SK-N-SH (cell line): ENCODE measurements around the gene LIMS2. TPM values are rescaled to one million over a fixed set of nuclear protein-coding genes. Genes with fewer than 3 reads are reported as not detected.

ENCODE experiments used
- CTCF ChIA-PET: fragments of 300-600, 350-600 bp; formaldehyde crosslinking; extraction: SDS; loops from one replicate; lab custom pipeline; 2021; lab: Yijun Ruan, JAX
- POLR2A ChIA-PET: fragments of 350-600 bp; sonication (Branson Sonifier 250); formaldehyde crosslinking; extraction: SDS; loops from one replicate; lab custom pipeline; 2020; ENCODE audit warnings: antibody characterized with exemption, inconsistent platforms; lab: Yijun Ruan, JAX
- DNase-seq: peaks from one replicate; pipeline ENCODE4 v3.0.0; 2012
- H2AFZ ChIP-seq: fragments of 200-600 bp; sonication (generic); 2 replicates; pipeline ENCODE4 v1.8.1; 2016; ENCODE audit warnings: antibody characterized with exemption, mild to moderate bottlenecking, low read depth
- H3F3A ChIP-seq: fragments of 200-600 bp; sonication (generic); replicated peaks from 2 replicates; pipeline ENCODE3; 2016; ENCODE audit warnings: antibody characterized with exemption, mild to moderate bottlenecking; ENCODE audit not compliant: insufficient read depth
- H3K27ac ChIP-seq, 2 experiments: fragments of 200-500 bp in 1 of 2; fragments of 200-600 bp in 1 of 2; sonication (Bioruptor generic) in 1 of 2; sonication (generic), shearing (Covaris generic) in 1 of 2; 2 replicates each; pipeline versions ENCODE4 v1.5.1 to v1.6.1; 2014 to 2016; ENCODE audit warnings: low read depth in 2 of 2, inconsistent platforms in 1 of 2, low read length in 1 of 2, mild to moderate bottlenecking in 1 of 2, mixed read lengths in 1 of 2
- H3K27me3 ChIP-seq: fragments of 200-600 bp; sonication (generic), shearing (Covaris generic); 2 replicates; pipeline ENCODE4 v1.6.1; 2016; ENCODE audit warnings: mixed run types; ENCODE audit not compliant: insufficient read depth
- H3K36me3 ChIP-seq, 2 experiments: fragments of 200-500 bp in 1 of 2; fragments of 200-600 bp in 1 of 2; sonication (Bioruptor generic) in 1 of 2; sonication (generic) in 1 of 2; replicated peaks in 1 of 2; 2 replicates each; pipeline versions ENCODE3 to v1.5.1; 2014 to 2016; ENCODE audit warnings: low read length in 1 of 2, mild to moderate bottlenecking in 1 of 2; ENCODE audit not compliant: insufficient read depth in 2 of 2, control insufficient read depth in 1 of 2
- H3K4me1 ChIP-seq, 2 experiments: fragments of 200-500 bp in 1 of 2; fragments of 200-600 bp in 1 of 2; sonication (Bioruptor generic) in 1 of 2; sonication (generic), shearing (Covaris generic) in 1 of 2; 2 replicates each; pipeline versions ENCODE4 v1.5.1 to v1.6.1; 2014 to 2016; ENCODE audit warnings: low read depth in 1 of 2, low read length in 1 of 2, mixed run types in 1 of 2; ENCODE audit not compliant: insufficient read depth in 2 of 2, control insufficient read depth in 1 of 2
- H3K4me2 ChIP-seq: fragments of 200-600 bp; sonication (generic), shearing (Covaris generic); 2 replicates; pipeline ENCODE4 v1.6.1; 2017; ENCODE audit warnings: mixed run types
- H3K4me3 ChIP-seq, 2 experiments: fragments of 200-500 bp in 1 of 2; fragments of 200-600 bp in 1 of 2; sonication (Bioruptor generic) in 1 of 2; sonication (generic), shearing (Covaris generic) in 1 of 2; 2 replicates each; pipeline versions ENCODE4 v1.5.1 to v1.8.1; 2014 to 2016; ENCODE audit warnings: low read depth in 2 of 2, inconsistent platforms in 1 of 2, low read length in 1 of 2, mild to moderate bottlenecking in 1 of 2, mixed read lengths in 1 of 2, moderate library complexity in 1 of 2
- H3K79me2 ChIP-seq: fragments of 200-600 bp; sonication (generic); 2 replicates; pipeline ENCODE4 v1.8.1; 2017; ENCODE audit warnings: mild to moderate bottlenecking; ENCODE audit not compliant: insufficient read depth
- H3K9ac ChIP-seq: fragments of 200-600 bp; sonication (generic); 2 replicates; pipeline ENCODE4 v1.6.1; 2017; ENCODE audit warnings: mixed run types
- H3K9me2 ChIP-seq: fragments of 200-600 bp; sonication (generic); 2 replicates; pipeline ENCODE4 v1.6.1; 2017; ENCODE audit warnings: mixed run types
- H3K9me3 ChIP-seq: fragments of 200-600 bp; sonication (generic); 2 replicates; pipeline ENCODE4 v1.6.1; 2017; ENCODE audit warnings: mixed run types, mild to moderate bottlenecking, moderate library complexity
- H4K20me1 ChIP-seq: fragments of 200-600 bp; sonication (generic); 2 replicates; pipeline ENCODE4 v1.6.1; 2017; ENCODE audit warnings: mild to moderate bottlenecking, mixed run types; ENCODE audit not compliant: insufficient read depth
- CTCF ChIP-seq: fragments of 200-600 bp; sonication (generic); IDR thresholded peaks from 2 replicates; pipeline ENCODE4 v1.6.1; 2017; ENCODE audit warnings: antibody characterized with exemption, mild to moderate bottlenecking, moderate library complexity
- EZH2phosphoT487 ChIP-seq: fragments of 200-600 bp; sonication (generic); IDR thresholded peaks from 2 replicates; pipeline ENCODE4 v1.6.1; 2017; ENCODE audit warnings: low read depth, mixed run types, mild to moderate bottlenecking, antibody characterized with exemption, moderate library complexity, borderline replicate concordance
- FOSL2 ChIP-seq: IDR thresholded peaks from 2 replicates; pipeline ENCODE4 v1.4.0; 2012; ENCODE audit warnings: low read depth, mild to moderate bottlenecking, moderate library complexity, borderline replicate concordance
- FOXJ3 ChIP-seq: sonication (generic); formaldehyde crosslinking; IDR thresholded peaks from 2 replicates; pipeline ENCODE4 v1.5.1; 2020; ENCODE audit warnings: mild to moderate bottlenecking, missing genetic modification reagents
- IRF3 ChIP-seq: fragments of 150-350 bp; IDR thresholded peaks from 2 replicates; pipeline ENCODE4 v1.6.1; 2016; ENCODE audit warnings: mild to moderate bottlenecking, low read depth, low read length
- JUND ChIP-seq: IDR thresholded peaks from 2 replicates; pipeline ENCODE4 v1.4.0; 2012
- MAX ChIP-seq: IDR thresholded peaks from 2 replicates; pipeline ENCODE4 v1.4.0; 2012; ENCODE audit warnings: low read depth
- MEF2A ChIP-seq: IDR thresholded peaks from 2 replicates; pipeline ENCODE4 v1.4.0; 2012; ENCODE audit warnings: low read depth, borderline replicate concordance
- MXI1 ChIP-seq: IDR thresholded peaks from 2 replicates; pipeline ENCODE4 v1.6.1; 2012; ENCODE audit warnings: mild to moderate bottlenecking, low read depth, low read length, improper control_type of control experiment
- NFIC ChIP-seq: IDR thresholded peaks from 2 replicates; pipeline ENCODE4 v1.4.0; 2012; ENCODE audit warnings: borderline replicate concordance
- RAD21 ChIP-seq: IDR thresholded peaks from 2 replicates; pipeline ENCODE4 v1.6.1; 2012; ENCODE audit warnings: mild to moderate bottlenecking, low read length
- RCOR1 ChIP-seq: fragments of 150-350 bp; IDR thresholded peaks from 2 replicates; pipeline ENCODE4 v1.6.1; 2017; ENCODE audit warnings: antibody characterized with exemption, low read length
- RXRA ChIP-seq: IDR thresholded peaks from 2 replicates; pipeline ENCODE4 v1.4.0; 2012; ENCODE audit warnings: low read depth, mild to moderate bottlenecking, borderline replicate concordance
- USF2 ChIP-seq: fragments of 150-350 bp; IDR thresholded peaks from 2 replicates; pipeline ENCODE4 v1.6.1; 2017; ENCODE audit warnings: antibody characterized with exemption, low read length, low read depth, borderline replicate concordance
- YY1 ChIP-seq: IDR thresholded peaks from 2 replicates; pipeline ENCODE4 v1.4.0; 2012; ENCODE audit warnings: low read depth, mild to moderate bottlenecking
- ZBTB33 ChIP-seq: IDR thresholded peaks from 2 replicates; pipeline ENCODE4 v1.4.0; 2012; ENCODE audit warnings: low read depth, borderline replicate concordance
- WGBS: methylation state at CpG from one replicate; pipeline ENCODE4 v1.1.6; 2017; ENCODE audit warnings: low lambda C conversion rate; 5-methylcytosine and 5-hydroxymethylcytosine counted together
- polyA plus RNA-seq, 3 experiments: library from polyadenylated mRNA; depleted of rRNA; stranded (reverse); fragments of >200 nt; gene quantifications; 2 replicates each; pipeline ENCODE4 v1.2.3, GENCODE V29; 2012

The LIMS2 gene
- polyA plus RNA-seq, 1 of the 3 experiments (the other 2 are of a cell fraction), result 2.7 TPM

GRCh38 chr2:127608061-127609030 lies 67.0 kb downstream of the LIMS2 start:
- TF ChIP-seq EZH2phosphoT487, result no peak
- no peak for TF ChIP-seq ZBTB33
- no peak for TF ChIP-seq JUND
- TF ChIP-seq YY1, result no peak
- TF ChIP-seq CTCF, result no peak
- TF ChIP-seq MEF2A, result no peak
- TF ChIP-seq NFIC, result no peak
- no peak for TF ChIP-seq FOXJ3 (CRISPR knock-in tag)
- TF ChIP-seq RXRA, result no peak
- TF ChIP-seq IRF3, result no peak
- no peak for TF ChIP-seq MAX
- TF ChIP-seq RAD21, result no peak
- no peak for TF ChIP-seq USF2
- TF ChIP-seq FOSL2, result no peak
- TF ChIP-seq RCOR1, result no peak
- no peak for TF ChIP-seq MXI1
- TF ChIP-seq, all 33 proteins: peak for 0
- Histone ChIP-seq H3K79me2 (no peaks in the 10 kb centered on the region), H3K9ac (no peak overlapping the region), H3K27me3 (no peaks in the 10 kb centered on the region), H2AFZ (no peak overlapping the region), H3K36me3 (no peaks in the 10 kb centered on the region), H3K4me1 (no peaks in the 10 kb centered on the region), H4K20me1 (no peaks in the 10 kb centered on the region), H3K4me2 (no peak overlapping the region), H3K27ac (no peak overlapping the region), H3K4me3 (no peak overlapping the region), H3K9me2 (no peaks in the 10 kb centered on the region), H3K9me3 (no peaks in the 10 kb centered on the region; the same call in 1 of the 2 replicates), H3F3A (no peaks in the 10 kb centered on the region)
- ChIA-PET CTCF (interaction anchor here (1.4 to 2.0 kb wide), 3 partner anchors 17 to 42 kb away, joined by 3 to 11 read pairs (median 6); no protein-coding TSS in a partner anchor), POLR2A (no interaction called here)
- WGBS, result 62% methylated on average over 10 of the region's 25 CpGs
- DNase-seq, result no peak
